ENCODE measurements around the gene NUAK1.

Gene NUAK1

GRCh38 chr12:106082216-106083175 is 56.3 kb downstream of the NUAK1 start:
- DNase-seq: no peak

DNA sequence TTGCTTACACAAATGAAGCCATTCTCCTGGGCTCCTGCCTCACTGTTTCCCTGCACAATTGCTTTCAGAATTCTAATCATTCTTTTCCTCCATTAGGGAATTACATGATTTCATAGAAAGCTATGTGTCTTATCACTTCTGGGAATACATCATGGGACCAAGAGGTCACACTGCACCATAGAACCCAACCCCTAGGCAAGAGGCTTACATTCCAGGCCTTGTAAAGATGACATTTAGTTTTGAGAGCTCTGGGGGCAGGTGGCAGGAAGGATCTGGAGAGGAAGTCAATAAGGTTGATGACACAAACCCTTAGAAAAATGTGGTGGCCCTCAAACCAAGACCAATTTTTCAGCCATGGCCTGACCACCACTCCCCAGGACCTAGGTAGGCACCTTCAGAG is 57.1 kb downstream of the NUAK1 start:
- peak; percentile 87 for DNase-seq

- DNase-seq: peak; percentile 90
Measured at GRCh38 chr12:106080791-106081170, 58.0 kb downstream of the NUAK1 start.

DNA sequence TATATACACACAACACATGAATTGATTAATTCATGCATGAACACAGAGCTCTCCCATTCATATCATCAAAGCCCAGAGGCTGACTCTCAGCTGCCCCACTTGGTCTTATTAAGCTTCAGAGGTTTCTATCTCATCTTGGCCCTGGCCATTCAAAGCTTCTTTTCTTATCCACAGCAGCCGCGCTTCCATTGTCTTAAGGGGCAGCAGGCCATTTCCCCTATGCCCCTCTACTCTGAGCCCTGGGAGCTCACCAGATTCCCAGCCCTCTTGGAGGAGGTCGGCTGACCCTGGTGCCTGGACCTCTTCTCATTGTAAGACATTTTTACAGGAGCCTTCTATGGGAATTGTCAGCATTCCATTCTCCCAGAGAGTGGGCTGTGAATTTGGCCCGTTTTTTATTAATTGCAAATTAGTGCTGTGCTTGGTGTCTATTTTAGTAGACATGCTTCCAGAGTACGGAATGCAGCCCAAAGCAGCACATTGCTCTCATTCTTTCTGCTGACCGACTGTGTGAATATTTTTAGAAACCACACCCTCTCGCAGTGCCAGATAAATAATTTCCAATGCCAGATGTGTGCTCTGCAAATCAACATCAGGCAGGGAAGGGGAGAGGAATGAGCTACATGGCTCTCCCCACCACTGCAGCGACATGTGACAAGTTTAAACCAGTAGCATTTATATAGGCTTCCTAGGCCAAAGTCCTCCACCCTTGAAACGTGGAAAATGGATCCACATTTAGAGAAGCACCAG is 58.5 kb downstream of the NUAK1 start:
- peak; percentile 98 for DNase-seq

DNA sequence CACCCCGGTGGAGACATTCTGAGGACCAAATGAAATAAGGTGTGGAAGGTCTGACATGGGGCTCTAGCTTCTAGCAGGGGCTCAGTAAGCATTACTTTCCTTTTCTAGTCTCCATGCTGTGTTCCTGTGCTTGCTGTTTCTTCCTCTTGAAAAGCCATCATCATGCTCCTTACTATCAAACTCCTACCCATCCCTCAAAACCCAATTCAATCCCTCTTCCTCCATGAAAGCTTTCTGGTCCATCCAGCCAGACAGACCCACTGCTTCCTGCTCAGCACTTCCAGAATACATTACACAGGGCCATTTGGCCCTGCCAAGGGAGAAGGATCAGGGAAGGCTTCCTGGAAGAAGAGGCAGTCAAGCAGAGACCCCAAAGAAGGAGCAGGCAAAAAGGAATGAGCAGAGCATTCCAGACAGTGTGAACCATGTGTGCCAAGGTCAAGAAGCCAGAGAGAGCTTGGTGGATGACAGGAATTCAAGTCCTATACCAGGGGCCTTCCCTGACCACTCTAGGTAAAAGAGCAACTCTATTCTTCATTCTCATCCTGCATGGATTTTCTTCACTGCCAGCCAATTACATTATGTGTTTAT is 59.5 kb downstream of the NUAK1 start:
- DNase-seq: no peak

GRCh38 chr12:106078358-106079010 is 60.3 kb downstream of the NUAK1 start:
- DNase-seq: peak; percentile 81

DNA sequence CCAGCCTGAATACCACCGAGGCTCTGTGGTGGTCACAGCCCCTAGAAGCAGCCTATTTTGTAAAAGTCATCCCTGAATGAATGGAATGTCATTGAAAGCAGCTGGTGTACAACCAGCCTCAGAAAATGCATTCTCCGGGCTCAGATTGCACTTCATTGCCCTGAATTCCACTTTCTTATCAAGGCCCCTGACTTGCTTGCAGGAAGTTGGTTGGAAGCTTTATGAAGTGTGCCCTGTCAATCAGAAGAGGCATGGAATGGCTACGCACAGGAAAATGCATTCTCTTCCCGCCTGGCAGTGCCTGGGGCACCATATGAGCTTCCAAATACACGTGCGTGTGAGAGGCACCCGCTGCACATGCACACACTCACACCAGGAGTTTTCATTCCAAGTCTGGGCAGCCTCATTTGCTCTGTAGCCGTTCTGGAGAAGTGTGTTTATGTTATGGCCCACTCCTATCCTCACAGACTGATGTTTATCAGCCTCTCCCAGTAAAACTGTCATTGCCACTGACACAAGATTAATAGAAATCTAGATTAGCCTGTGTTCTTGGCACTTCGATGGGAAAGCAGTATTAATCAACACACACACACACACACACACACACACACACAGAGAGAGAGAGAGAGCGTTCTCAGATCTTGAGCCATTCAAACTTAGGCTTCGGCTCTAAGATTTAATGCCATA is 63.9 kb downstream of the NUAK1 start:
- peak; percentile 90 for DNase-seq

- DNase-seq: no peak
Measured at GRCh38 chr12:106074361-106074705, 64.4 kb downstream of the NUAK1 start.

GRCh38 chr12:106073179-106073578 is 65.6 kb downstream of the NUAK1 start:
- DNase-seq: no peak

DNA sequence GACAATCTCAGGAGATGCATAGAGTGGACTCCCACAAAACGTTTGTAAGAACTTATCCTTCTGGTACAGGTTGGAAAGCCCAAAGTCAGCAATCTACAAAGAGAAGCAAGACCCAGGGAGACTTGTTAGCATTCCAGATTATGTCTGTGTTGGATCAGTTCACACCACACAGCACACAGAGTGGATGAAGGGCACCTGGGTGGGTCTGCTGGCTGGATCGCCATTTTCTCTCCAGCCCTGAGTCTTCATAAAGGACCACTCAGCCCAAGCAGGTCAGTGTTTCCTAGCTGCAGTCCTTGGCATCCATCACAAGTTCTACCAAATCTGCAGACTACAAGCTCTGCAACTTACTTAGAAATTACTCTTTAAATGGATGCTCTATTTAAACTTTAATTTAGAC is 66.0 kb downstream of the NUAK1 start:
- no peak for DNase-seq

DNA sequence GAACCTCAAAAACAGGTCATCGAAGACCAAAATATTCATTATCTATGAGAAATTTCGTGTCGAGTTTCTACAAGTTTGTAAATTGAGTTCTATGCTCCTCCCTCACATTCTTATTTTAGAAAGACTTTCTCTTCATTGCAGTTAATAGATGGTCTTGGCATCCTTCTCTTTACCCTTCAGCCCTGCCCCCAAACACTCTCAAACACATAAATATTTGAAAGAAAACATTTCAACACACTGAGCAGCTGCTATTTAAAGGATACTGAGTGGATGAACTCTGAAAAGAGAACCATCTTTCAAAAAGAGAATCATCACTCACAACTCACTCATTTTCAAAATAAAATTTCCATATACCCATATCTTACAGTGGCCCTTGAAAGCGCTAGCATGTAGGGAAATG is 67.1 kb downstream of the NUAK1 start:
- DNase-seq: peak; percentile 54

DNA sequence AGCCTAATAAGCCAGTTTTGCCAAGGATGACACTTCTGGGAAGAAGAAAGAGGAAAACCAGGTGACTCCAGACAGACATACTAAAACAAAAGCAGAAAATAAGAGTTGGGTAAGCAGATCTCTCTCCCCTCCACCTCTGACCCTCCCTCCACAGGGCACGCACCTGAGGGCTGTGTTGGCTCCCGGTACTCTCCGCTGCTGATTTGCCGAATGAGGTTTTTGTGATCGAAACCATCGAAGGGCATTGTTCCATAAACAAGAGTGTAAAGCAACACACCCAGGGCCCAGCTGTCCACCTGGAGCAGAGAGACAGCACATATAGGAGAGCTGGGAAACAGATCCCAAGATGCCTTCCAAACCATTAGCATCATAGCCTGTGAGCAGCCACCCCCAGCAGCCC is 68.1 kb downstream of the NUAK1 start:
- DNase-seq: no peak

DNA sequence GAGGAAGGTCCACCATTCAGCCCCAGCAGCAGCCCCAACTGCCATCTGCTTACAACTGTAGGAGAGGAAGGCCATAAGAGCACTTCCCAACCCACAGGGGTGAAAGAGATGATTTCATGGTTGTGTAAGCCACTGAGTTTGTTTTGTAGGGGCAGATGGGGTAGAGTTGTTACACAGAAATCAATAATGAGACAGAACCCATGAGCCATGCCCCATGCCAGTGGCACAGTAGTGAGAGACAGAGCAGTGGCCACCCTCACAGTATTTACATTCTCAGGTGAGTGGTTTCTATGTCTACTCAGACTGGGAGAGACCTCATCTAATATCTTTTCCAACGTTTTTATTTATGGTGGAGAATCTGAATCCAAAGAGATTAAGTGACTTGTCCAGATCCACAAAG is 68.6 kb downstream of the NUAK1 start:
- no peak for DNase-seq

GRCh38 chr12:106068296-106068695 is 70.5 kb downstream of the NUAK1 start:
- no peak for DNase-seq

DNA sequence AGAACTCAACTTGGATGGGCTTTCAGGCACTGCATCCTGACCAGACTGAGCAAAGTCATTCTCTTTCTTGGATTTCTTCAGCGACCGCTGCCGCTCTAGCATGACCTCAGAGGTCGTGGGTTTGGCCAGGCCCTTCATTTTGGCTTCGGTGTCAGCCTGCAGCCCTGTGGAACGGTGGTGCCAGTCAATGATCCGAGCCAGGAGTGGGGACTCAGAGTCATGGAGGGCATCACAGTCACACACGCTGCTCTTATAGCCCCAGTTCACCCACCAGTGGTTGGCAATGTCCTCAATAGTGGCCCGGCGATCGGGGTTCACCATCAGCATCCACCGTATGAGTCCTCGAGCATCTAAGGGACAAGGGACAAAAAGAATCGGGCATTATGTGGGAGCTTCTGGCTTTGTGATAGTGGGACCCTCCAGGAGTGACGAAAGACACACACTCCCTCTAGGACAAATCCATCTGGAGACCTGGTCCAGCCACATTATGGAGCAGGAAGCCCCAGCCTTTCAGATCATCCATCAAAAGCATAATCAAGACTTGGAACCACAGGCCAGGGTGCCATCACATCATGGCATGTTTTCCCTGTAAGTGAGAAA is 71.0 kb downstream of the NUAK1 start:
- no peak for DNase-seq

- DNase-seq: no peak
Measured at GRCh38 chr12:106066726-106067325, 71.9 kb downstream of the NUAK1 start.

DNA sequence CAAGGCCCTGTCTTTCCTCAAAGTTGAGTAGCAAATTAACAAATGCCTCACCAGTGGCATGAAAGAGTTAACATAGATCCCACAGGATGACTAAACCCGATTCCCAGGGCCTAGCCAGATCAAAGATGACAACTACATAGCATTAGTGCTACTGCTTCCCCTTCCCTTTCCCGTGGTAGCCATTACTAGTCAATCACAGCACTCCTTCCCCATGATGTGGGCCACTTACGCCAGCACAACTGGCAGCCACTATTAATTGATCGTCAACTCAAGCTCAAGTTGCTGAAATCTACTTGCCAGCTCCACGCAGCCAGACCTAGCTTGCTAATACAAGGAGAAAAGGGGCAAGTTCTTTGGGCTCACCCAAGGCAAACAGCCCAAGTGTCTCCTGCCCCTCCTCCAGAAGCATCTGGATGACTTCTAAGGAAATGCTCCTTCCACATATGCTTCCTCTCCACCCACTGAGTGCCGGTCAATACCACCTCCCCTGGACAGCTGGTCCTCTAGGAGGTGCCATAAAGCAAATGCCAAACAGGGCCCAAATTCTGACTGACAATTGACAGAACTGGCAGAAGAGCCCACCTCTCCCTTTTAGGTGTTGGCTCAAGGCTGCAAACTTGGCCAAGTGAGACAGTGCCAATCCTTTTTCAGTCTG is 72.6 kb downstream of the NUAK1 start:
- no peak for DNase-seq

DNA sequence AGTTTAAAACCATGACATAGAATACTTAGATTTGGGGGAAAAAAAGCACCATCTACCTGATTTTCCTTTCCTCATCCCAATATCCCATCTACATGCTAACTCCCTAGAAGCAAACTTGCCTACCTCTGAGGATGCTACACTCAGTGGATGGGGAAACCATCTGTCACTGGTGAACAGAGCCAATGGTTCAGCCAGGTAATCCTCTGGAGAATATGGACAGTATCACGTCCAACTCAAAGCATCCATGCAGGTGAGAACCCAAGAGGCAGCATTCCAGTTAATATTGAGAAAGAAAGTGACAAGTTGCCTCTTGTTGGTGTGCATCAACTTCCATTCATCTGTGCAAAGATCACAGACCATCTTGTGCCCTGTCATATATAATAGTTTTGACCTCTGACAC is 73.2 kb downstream of the NUAK1 start:
- no peak for DNase-seq

GRCh38 chr12:106064721-106065021 is 74.1 kb downstream of the NUAK1 start:
- no peak for DNase-seq

- DNase-seq: no peak
Measured at GRCh38 chr12:106063826-106064720, 74.7 kb downstream of the NUAK1 start.
